GM21529 (cell line): ENCODE data around the gene MEPCE.

ENCODE experiments used
- ATAC-seq: cut with Tn5 transposase; IDR thresholded peaks from one replicate; pipeline ENCODE4 v1.9.1; 2021; ENCODE audit not compliant: unreplicated experiment

Gene MEPCE

GRCh38 chr7:100482728-100483089 lies 53.1 kb downstream of the MEPCE start:
- ATAC-seq, result no peak

GRCh38 chr7:100483090-100483721 lies 53.6 kb downstream of the MEPCE start:
- ATAC-seq, result no peak
